BE2C (cell line): Measurements from ENCODE around the gene SLC16A7.

ENCODE experiments used
- DNase-seq: peaks from one replicate; pipeline ENCODE4 v3.0.0-alpha.2; 2020
- H3K27me3 ChIP-seq: fragments of 250-450 bp; sonication (Bioruptor Pico); 2 replicates; pipeline ENCODE4 v1.5.1; 2020; ENCODE audit warnings: mild to moderate bottlenecking
- H3K36me3 ChIP-seq: fragments of 250-450 bp; sonication (Bioruptor Pico); 2 replicates; pipeline ENCODE4 v1.5.1; 2020; ENCODE audit warnings: mild to moderate bottlenecking
- H3K4me1 ChIP-seq: fragments of 250-450 bp; sonication (Bioruptor Pico); 2 replicates; pipeline ENCODE4 v1.5.1; 2020
- H3K4me3 ChIP-seq: 2 replicates; pipeline ENCODE4 v1.5.1; 2011; ENCODE audit warnings: low read depth, low read length
- H3K9me3 ChIP-seq: fragments of 250-450 bp; sonication (Bioruptor Pico); 2 replicates; pipeline ENCODE4 v1.5.1; 2020
- TF ChIP-seq, protein P1 (sequence below): IDR thresholded peaks from 2 replicates; pipeline ENCODE4 v1.5.1; 2012; ENCODE audit warnings: mild to moderate bottlenecking, low read depth, low read length

The SLC16A7 gene

DNA sequence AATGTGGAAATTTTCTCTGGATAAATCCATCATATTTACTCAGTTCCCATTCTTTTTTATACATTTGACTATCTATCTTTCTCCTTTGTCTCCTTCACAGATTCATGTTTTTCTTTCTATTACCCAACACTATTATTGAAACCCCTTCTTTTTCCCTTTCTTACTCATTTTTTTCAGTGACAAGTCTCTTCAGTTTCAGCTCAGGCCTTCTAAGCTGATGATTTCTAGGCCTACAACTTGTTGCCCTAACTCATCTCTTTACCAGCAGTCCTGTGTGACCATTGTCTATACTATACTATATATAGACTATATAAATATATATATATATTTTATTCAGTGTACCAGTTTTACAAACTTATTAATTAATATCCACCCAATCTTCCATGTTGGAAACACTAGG, 31.8 kb downstream of the SLC16A7 start:
- no peaks in the 10 kb centered on the region for H3K27me3 ChIP-seq
- no peak for DNase-seq
- no peaks in the 10 kb centered on the region; the same call in none of the 2 replicates for H3K4me1 ChIP-seq
- no peak overlapping the region for H3K4me3 ChIP-seq
- H3K9me3 ChIP-seq, result no peaks in the 10 kb centered on the region
- TF ChIP-seq, protein P1, sequence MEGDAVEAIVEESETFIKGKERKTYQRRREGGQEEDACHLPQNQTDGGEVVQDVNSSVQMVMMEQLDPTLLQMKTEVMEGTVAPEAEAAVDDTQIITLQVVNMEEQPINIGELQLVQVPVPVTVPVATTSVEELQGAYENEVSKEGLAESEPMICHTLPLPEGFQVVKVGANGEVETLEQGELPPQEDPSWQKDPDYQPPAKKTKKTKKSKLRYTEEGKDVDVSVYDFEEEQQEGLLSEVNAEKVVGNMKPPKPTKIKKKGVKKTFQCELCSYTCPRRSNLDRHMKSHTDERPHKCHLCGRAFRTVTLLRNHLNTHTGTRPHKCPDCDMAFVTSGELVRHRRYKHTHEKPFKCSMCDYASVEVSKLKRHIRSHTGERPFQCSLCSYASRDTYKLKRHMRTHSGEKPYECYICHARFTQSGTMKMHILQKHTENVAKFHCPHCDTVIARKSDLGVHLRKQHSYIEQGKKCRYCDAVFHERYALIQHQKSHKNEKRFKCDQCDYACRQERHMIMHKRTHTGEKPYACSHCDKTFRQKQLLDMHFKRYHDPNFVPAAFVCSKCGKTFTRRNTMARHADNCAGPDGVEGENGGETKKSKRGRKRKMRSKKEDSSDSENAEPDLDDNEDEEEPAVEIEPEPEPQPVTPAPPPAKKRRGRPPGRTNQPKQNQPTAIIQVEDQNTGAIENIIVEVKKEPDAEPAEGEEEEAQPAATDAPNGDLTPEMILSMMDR, result no peak
- no peaks in the 10 kb centered on the region for H3K36me3 ChIP-seq

- no peak for DNase-seq
- Histone ChIP-seq H3K4me1 (no peaks in the 10 kb centered on the region; the same call in 1 of the 2 replicates), H3K36me3 (no peaks in the 10 kb centered on the region), H3K9me3 (no peaks in the 10 kb centered on the region), H3K4me3 (no peak overlapping the region), H3K27me3 (no peaks in the 10 kb centered on the region)
- TF ChIP-seq, protein P1, result no peak
These were observed 34.1 kb downstream of the SLC16A7 start for GRCh38 chr12:59629890-59630289.

GRCh38 chr12:59632408-59632807, 36.6 kb downstream of the SLC16A7 start:
- no peaks in the 10 kb centered on the region; the same call in 1 of the 2 replicates for H3K4me1 ChIP-seq
- TF ChIP-seq, protein P1, result no peak
- H3K4me3 ChIP-seq, result no peak overlapping the region
- no peaks in the 10 kb centered on the region for H3K36me3 ChIP-seq
- no peaks in the 10 kb centered on the region for H3K27me3 ChIP-seq
- no peak for DNase-seq
- H3K9me3 ChIP-seq, result no peaks in the 10 kb centered on the region

DNA sequence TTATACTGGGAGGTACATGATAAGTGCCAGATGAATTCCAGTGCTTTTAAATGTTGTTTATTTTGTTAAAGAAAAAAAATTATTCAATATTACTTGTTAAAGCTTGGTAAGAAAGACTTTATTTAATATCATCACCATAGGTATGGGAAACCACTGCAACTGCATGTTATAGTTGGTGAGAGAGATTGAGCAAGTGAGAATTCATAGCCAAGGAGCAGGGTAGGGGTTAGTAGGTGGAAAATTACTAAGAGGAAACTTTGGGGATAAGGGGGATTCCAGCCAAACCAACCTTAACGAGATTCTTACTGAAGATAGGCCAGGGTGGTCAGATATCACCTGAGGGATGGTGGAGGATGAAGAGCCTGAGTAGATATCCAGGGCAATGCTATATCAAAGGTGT, 38.4 kb downstream of the SLC16A7 start:
- Histone ChIP-seq H3K4me1 (peaks cover 6% of the 10 kb centered on the region; the same call in 1 of the 2 replicates), H3K4me3 (no peak overlapping the region), H3K36me3 (no peaks in the 10 kb centered on the region), H3K9me3 (no peaks in the 10 kb centered on the region), H3K27me3 (no peaks in the 10 kb centered on the region)
- TF ChIP-seq, protein P1, result no peak
- no peak for DNase-seq

- TF ChIP-seq, protein P1, result no peak
- no peaks in the 10 kb centered on the region for H3K9me3 ChIP-seq
- no peak for DNase-seq
- H3K36me3 ChIP-seq, result no peaks in the 10 kb centered on the region
- H3K4me3 ChIP-seq, result no peak overlapping the region
- peaks cover 6% of the 10 kb centered on the region; the same call in 1 of the 2 replicates for H3K4me1 ChIP-seq
- no peaks in the 10 kb centered on the region for H3K27me3 ChIP-seq
These were observed 41.3 kb downstream of the SLC16A7 start for GRCh38 chr12:59636945-59637691.

- Histone ChIP-seq H3K27me3 (no peaks in the 10 kb centered on the region), H3K9me3 (no peaks in the 10 kb centered on the region), H3K4me3 (no peak overlapping the region), H3K4me1 (peaks cover 6% of the 10 kb centered on the region; the same call in 1 of the 2 replicates), H3K36me3 (no peaks in the 10 kb centered on the region)
- TF ChIP-seq, protein P1, result no peak
- DNase-seq, result no peak
These were observed 41.9 kb downstream of the SLC16A7 start for GRCh38 chr12:59637692-59638070.
